Caco-2 (cell line): ENCODE results near the gene RNF112. TPM values are rescaled to one million over a fixed set of nuclear protein-coding genes. Genes with fewer than 3 reads are reported as not detected.
A peak's percentile ranks its signal among the peaks of the same experiment; 100 is the strongest.

Source experiments
- Bru-seq: library from RNA; stranded (reverse); fragments of 400-500 nt; gene quantifications from one replicate; lab custom pipeline; 2021; lab: Mats Ljungman, UMichigan
- BruChase-seq, 2 experiments: library from RNA; stranded (reverse); fragments of 400-500 nt; gene quantifications; one replicate each; lab custom pipeline; 2021; lab: Mats Ljungman, UMichigan
- BruUV-seq: library from RNA; stranded (reverse); fragments of 400-500 nt; replicated peaks from 2 replicates; lab custom pipeline; 2021; lab: Mats Ljungman, UMichigan
- CTCF ChIA-PET: fragments of 300-600 bp; sonication (Branson Sonifier 250); formaldehyde crosslinking; loops from one replicate; lab custom pipeline; 2022; ENCODE audit warnings: antibody characterized with exemption; lab: Charles Lee
- POLR2A ChIA-PET: fragments of 300-600 bp; sonication (Branson Sonifier 250); formaldehyde crosslinking; loops from one replicate; lab custom pipeline; 2022; ENCODE audit warnings: antibody characterized with exemption; lab: Charles Lee
- DNase-seq, 2 experiments: peaks; one replicate each; pipeline versions ENCODE4 v3.0.0 to v3.0.0-alpha.2; 2020 to 2022
- H3K27me3 ChIP-seq: replicated peaks from 2 replicates; pipeline ENCODE4 v1.6.0; 2011; ENCODE audit warnings: low read length; ENCODE audit not compliant: control insufficient read depth, insufficient read depth
- H3K36me3 ChIP-seq: 2 replicates; pipeline ENCODE4 v1.5.1; 2011; ENCODE audit warnings: low read length; ENCODE audit not compliant: control insufficient read depth, insufficient read depth
- H3K4me1 ChIP-seq: fragments of 250-450 bp; sonication (Bioruptor Pico); 2 replicates; pipeline ENCODE4 v1.5.1; 2020; ENCODE audit warnings: mild to moderate bottlenecking
- H3K4me3 ChIP-seq: 2 replicates; pipeline ENCODE4 v1.5.1; 2011; ENCODE audit warnings: low read depth, mild to moderate bottlenecking, control low read depth, low read length
- H3K9me3 ChIP-seq: fragments of 250-450 bp; sonication (Bioruptor Pico); 2 replicates; pipeline ENCODE4 v1.5.1; 2020; ENCODE audit warnings: mild to moderate bottlenecking, moderate library complexity
- H3K27ac Mint-ChIP-seq: one replicate; pipeline ENCODE4 v1.8.0; 2022; ENCODE audit warnings: mixed read lengths; ENCODE audit not compliant: unreplicated experiment
- H3K27me3 Mint-ChIP-seq: one replicate; pipeline ENCODE4 v1.8.0; 2022; ENCODE audit warnings: mixed read lengths; ENCODE audit not compliant: insufficient read depth, unreplicated experiment
- H3K36me3 Mint-ChIP-seq: one replicate; pipeline ENCODE4 v1.8.0; 2022; ENCODE audit warnings: mild to moderate bottlenecking, mixed read lengths; ENCODE audit not compliant: insufficient read depth, unreplicated experiment
- H3K4me1 Mint-ChIP-seq: one replicate; pipeline ENCODE4 v1.8.0; 2022; ENCODE audit warnings: low read depth, mixed read lengths; ENCODE audit not compliant: unreplicated experiment
- H3K4me3 Mint-ChIP-seq: one replicate; pipeline ENCODE4 v1.8.0; 2022; ENCODE audit warnings: mild to moderate bottlenecking, moderate library complexity, mixed read lengths; ENCODE audit not compliant: unreplicated experiment
- H3K9me3 Mint-ChIP-seq: one replicate; pipeline ENCODE4 v1.8.0; 2022; ENCODE audit warnings: mixed read lengths; ENCODE audit not compliant: unreplicated experiment
- CTCF ChIP-seq, 2 experiments: fragments of 200-600 bp in 1 of 2; IDR thresholded peaks; 1 replicate in 1 of 2; 2 replicates in 1 of 2; pipeline versions ENCODE4 v1.5.1 to v1.8.0; 2011 to 2022; ENCODE audit warnings: antibody characterized with exemption in 1 of 2, control low read depth in 1 of 2, inconsistent platforms in 1 of 2, low read depth in 1 of 2, low read length in 1 of 2, mild to moderate bottlenecking in 1 of 2, moderate library complexity in 1 of 2; ENCODE audit not compliant: insufficient read depth in 1 of 2, severe bottlenecking in 1 of 2, unreplicated experiment in 1 of 2
- intact Hi-C: fragments of 100-400 bp; cut with micrococcal nuclease; formaldehyde crosslinking; loops from one replicate; pipeline ENCODE4 v1.10.0; 2022; ENCODE audit not compliant: unreplicated experiment
- long read RNA-seq: library from polyadenylated mRNA; stranded (forward); transcript quantifications from one replicate; pipeline ENCODE4 v2.0.0, GENCODE V29; 2022
- total RNA-seq: library from RNA; stranded (reverse); gene quantifications from 2 replicates; pipeline ENCODE4 v1.2.3, GENCODE V29; 2022

RNF112 gene
- total RNA-seq (0.16 TPM in 1 of 2 replicates, not detected in the other), Bru-seq, nascent RNA (not detected), BruChase-seq, experiment 1, labeled RNA remaining after a 2-hour chase (percentile 16 among the genes with signal in this experiment), BruChase-seq, experiment 2, labeled RNA remaining after a 6-hour chase (percentile 14 among the genes with signal in this experiment)
- long read RNA-seq, result 0 reads

- H3K4me1 Mint-ChIP-seq, result peaks cover 6% of the 10 kb centered on the region
- H3K4me1 ChIP-seq, result no peaks in the 10 kb centered on the region
- no peaks in the 10 kb centered on the region for H3K9me3 Mint-ChIP-seq
- no peaks in the 10 kb centered on the region for H3K27me3 ChIP-seq
- intact Hi-C loops, result no loop called here
- no TSS peak for BruUV-seq
- H3K27ac Mint-ChIP-seq, result no peak within 1 kb of the TSS
- H3K9me3 ChIP-seq, result no peaks in the 10 kb centered on the region
- H3K4me3 ChIP-seq, result no peak within 1 kb of the TSS
- H3K4me3 Mint-ChIP-seq, result no peak within 1 kb of the TSS
- no peak for TF ChIP-seq CTCF (IDR thresholded peaks at IDR 0.05; ENCODE audit: insufficient read depth in 1 of 2, low read depth in 1 of 2, low read length in 1 of 2, severe bottlenecking in 1 of 2, unreplicated experiment in 1 of 2)
- POLR2A ChIA-PET, result no interaction called here
- H3K36me3 Mint-ChIP-seq, result no peaks in the 10 kb centered on the region
- CTCF ChIA-PET, result no interaction called here
- H3K36me3 ChIP-seq, result no peaks in the 10 kb centered on the region
- no peaks in the 10 kb centered on the region for H3K27me3 Mint-ChIP-seq
- DNase-seq, result peak in 1 of 2 experiments; percentile 31
Observed at GRCh38 chr17:19410875-19411620, at the start of gene RNF112. TSS of gene RNF112 (plus strand) at chr17:19411232. CDS start at chr17:19411409, 177 bp downstream.

GRCh38 chr17:19361326-19361725 is 49.7 kb upstream of the RNF112 start:
- TF ChIP-seq CTCF (IDR thresholded peaks at IDR 0.05; ENCODE audit: insufficient read depth in 1 of 2, low read depth in 1 of 2, low read length in 1 of 2, severe bottlenecking in 1 of 2, unreplicated experiment in 1 of 2), result no peak
- Histone ChIP-seq H3K4me1 (peaks cover 6% of the 10 kb centered on the region), H3K4me3 (no peak overlapping the region), H3K36me3 (no peaks in the 10 kb centered on the region), H3K9me3 (no peaks in the 10 kb centered on the region), H3K27me3 (no peaks in the 10 kb centered on the region; the same call in 1 of the 2 replicates)
- peak in 1 of 2 experiments; percentile 30 for DNase-seq
- ChIA-PET CTCF (interaction anchor here (2.4 kb wide), 1 partner anchor 17 kb away, joined by 69 read pairs; the partner anchor contains the start of gene MAPK7), POLR2A (interaction anchor here (3.1 kb wide), 1 partner anchor 16 kb away, joined by 30 read pairs; the partner anchor contains the start of gene MAPK7)
- Mint-ChIP-seq H3K36me3 (no peaks in the 10 kb centered on the region), H3K27ac (peak overlapping the region; percentile 39), H3K4me3 (peak overlapping the region; percentile 80), H3K4me1 (no peaks in the 10 kb centered on the region), H3K27me3 (no peaks in the 10 kb centered on the region), H3K9me3 (no peaks in the 10 kb centered on the region)
- intact Hi-C loops, result no loop called here
- no TSS peak for BruUV-seq

- peak overlapping the region; percentile 80 for H3K4me3 Mint-ChIP-seq
- TF ChIP-seq CTCF (IDR thresholded peaks at IDR 0.05; ENCODE audit: insufficient read depth in 1 of 2, low read depth in 1 of 2, low read length in 1 of 2, severe bottlenecking in 1 of 2, unreplicated experiment in 1 of 2), result no peak
- H3K9me3 Mint-ChIP-seq, result no peaks in the 10 kb centered on the region
- H3K36me3 Mint-ChIP-seq, result no peaks in the 10 kb centered on the region
- H3K36me3 ChIP-seq, result no peaks in the 10 kb centered on the region
- POLR2A ChIA-PET, result interaction anchor here (3.1 kb wide), 1 partner anchor 16 kb away, joined by 30 read pairs; the partner anchor contains the start of gene MAPK7
- DNase-seq, result no peak
- H3K27me3 Mint-ChIP-seq, result no peaks in the 10 kb centered on the region
- CTCF ChIA-PET, result interaction anchor here (0.9 to 2.4 kb wide), 8 partner anchors 16 to 405 kb away, joined by 3 to 69 read pairs (median 7); partner anchors contain the start of gene MAPK7
- peak overlapping the region; percentile 68 for H3K27ac Mint-ChIP-seq
- TSS peak; percentile 64 for BruUV-seq
- H3K27me3 ChIP-seq, result no peaks in the 10 kb centered on the region
- no peaks in the 10 kb centered on the region for H3K4me1 Mint-ChIP-seq
- H3K9me3 ChIP-seq, result no peaks in the 10 kb centered on the region
- peaks cover 6% of the 10 kb centered on the region for H3K4me1 ChIP-seq
- peak overlapping the region; percentile 81 for H3K4me3 ChIP-seq
- intact Hi-C loops, result loop anchor here (1.0 to 2.0 kb wide), 4 partner anchors 16 to 405 kb away; partner anchors contain the start of gene MAPK7
Observed at GRCh38 chr17:19361944-19362276, 49.1 kb upstream of the RNF112 start.
